ENCODE data around the gene ZNF462. TPM values are rescaled to one million over a fixed set of nuclear protein-coding genes. Genes with fewer than 3 reads are reported as not detected.

Gene ZNF462
- total RNA-seq, 1 experiment from 2014 or later = 164 TPM

GRCh38 chr9:106918825-106919509 is 56.0 kb downstream of the ZNF462 start:
- Histone ChIP-seq H3K23me2 (ENCODE audit: insufficient read length, low read depth, low read length, poor library complexity, severe bottlenecking) (no peaks in the 10 kb centered on the region), H3K18ac (ENCODE audit: insufficient read length, low read depth, low read length) (no peak overlapping the region), H2BK20ac (ENCODE audit: low read depth, low read length, poor library complexity, severe bottlenecking) (no peak overlapping the region), H2AK5ac (ENCODE audit: insufficient read length, low read length) (no peak overlapping the region), H3K56ac (ENCODE audit: insufficient read length, low read depth, low read length) (no peak overlapping the region), H2BK5ac (ENCODE audit: insufficient read length, low read length) (no peak overlapping the region), H3T11ph (ENCODE audit: low read length) (no peak overlapping the region), H3K23ac (ENCODE audit: insufficient read length, low read depth, low read length) (no peak overlapping the region), H4K8ac (replicated peaks; ENCODE audit: insufficient read length, low read depth, low read length) (no peak overlapping the region), H3K4ac (ENCODE audit: low read depth, low read length) (no peak overlapping the region), H3K79me2 (ENCODE audit: insufficient read depth, low read length) (peaks cover 19% of the 10 kb centered on the region; the same call in 1 of the 2 replicates), H2BK15ac (ENCODE audit: low read depth, low read length) (no peak overlapping the region), H4K5ac (ENCODE audit: insufficient read length, low read depth, low read length) (no peak overlapping the region), H3K79me1 (ENCODE audit: insufficient read depth, low read depth, low read length, poor library complexity, severe bottlenecking) (peaks cover 6% of the 10 kb centered on the region), H3K9ac (ENCODE audit: extremely low read depth, insufficient read length, low read length) (no peak overlapping the region), H3K27ac (ENCODE audit: insufficient read length, low read depth, low read length) (no peak overlapping the region), H4K91ac (ENCODE audit: insufficient read length, low read depth, low read length) (no peak overlapping the region), H3K27me3 (ENCODE audit: insufficient read depth, low read length) (no peaks in the 10 kb centered on the region), H4K20me1 (ENCODE audit: control insufficient read depth, insufficient read depth, insufficient read length) (no peaks in the 10 kb centered on the region), H2BK120ac (ENCODE audit: low read depth, low read length, poor library complexity, severe bottlenecking) (no peak overlapping the region), H3K4me2 (ENCODE audit: insufficient read depth, insufficient read length, low read length) (no peak overlapping the region), H2AFZ (ENCODE audit: low read length) (no peak overlapping the region), H3K14ac (ENCODE audit: insufficient read depth, low read length) (no peak overlapping the region), H3K4me1 (ENCODE audit: insufficient read depth, low read length) (peaks cover 15% of the 10 kb centered on the region), H2BK12ac (ENCODE audit: insufficient read length, low read depth, low read length) (no peak overlapping the region), H3K9me3 (ENCODE audit: control insufficient read depth, low read depth, low read length) (no peaks in the 10 kb centered on the region)
- no peak for DNase-seq
- Mint-ChIP-seq H3K9me3 (no peaks in the 10 kb centered on the region), H3K4me1 (peaks cover 58 to 64% of the 10 kb centered on the region in 2 experiments), H3K27me3 (ENCODE audit: low read depth) (no peaks in the 10 kb centered on the region), H3K36me3 (ENCODE audit: insufficient read depth in 1 of 3, low read depth in 3 of 3) (peaks cover 34 to 66% (median 44%) of the 10 kb centered on the region in 3 experiments), H3K27ac (peak overlapping the region in 2 of 3 experiments; percentile 2 to 58; a peak in 4 of 7 replicates), H3K4me3 (no peak overlapping the region)
- WGBS (ENCODE audit: extremely low coverage, insufficient read length, low lambda C conversion rate) = no CpG with 5 or more reads among the region's 5 CpGs
- TF ChIP-seq, protein P1, sequence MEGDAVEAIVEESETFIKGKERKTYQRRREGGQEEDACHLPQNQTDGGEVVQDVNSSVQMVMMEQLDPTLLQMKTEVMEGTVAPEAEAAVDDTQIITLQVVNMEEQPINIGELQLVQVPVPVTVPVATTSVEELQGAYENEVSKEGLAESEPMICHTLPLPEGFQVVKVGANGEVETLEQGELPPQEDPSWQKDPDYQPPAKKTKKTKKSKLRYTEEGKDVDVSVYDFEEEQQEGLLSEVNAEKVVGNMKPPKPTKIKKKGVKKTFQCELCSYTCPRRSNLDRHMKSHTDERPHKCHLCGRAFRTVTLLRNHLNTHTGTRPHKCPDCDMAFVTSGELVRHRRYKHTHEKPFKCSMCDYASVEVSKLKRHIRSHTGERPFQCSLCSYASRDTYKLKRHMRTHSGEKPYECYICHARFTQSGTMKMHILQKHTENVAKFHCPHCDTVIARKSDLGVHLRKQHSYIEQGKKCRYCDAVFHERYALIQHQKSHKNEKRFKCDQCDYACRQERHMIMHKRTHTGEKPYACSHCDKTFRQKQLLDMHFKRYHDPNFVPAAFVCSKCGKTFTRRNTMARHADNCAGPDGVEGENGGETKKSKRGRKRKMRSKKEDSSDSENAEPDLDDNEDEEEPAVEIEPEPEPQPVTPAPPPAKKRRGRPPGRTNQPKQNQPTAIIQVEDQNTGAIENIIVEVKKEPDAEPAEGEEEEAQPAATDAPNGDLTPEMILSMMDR (conservative IDR thresholded peaks at IDR 0.05) = no peak
